Erythroblast (primary cell): ENCODE data around the gene YIPF3.
"Not testable (repeated sequence)": the region's sequence is repeated elsewhere in the genome, so short reads cannot be mapped to it uniquely, and the experiment has no call there.

Source experiments
- DNase-seq, 2 experiments: peaks; one replicate each; lab custom pipeline; 2025; lab: John Stamatoyannopoulos, UW
- GATA1 ChIP-seq: IDR thresholded peaks from 2 replicates; pipeline ENCODE4 v1.6.1; 2011; ENCODE audit warnings: low read depth, mild to moderate bottlenecking, control low read depth, low read length, moderate library complexity
- POLR2A ChIP-seq: IDR thresholded peaks from 2 replicates; pipeline ENCODE4 v1.6.1; 2011; ENCODE audit warnings: mild to moderate bottlenecking, low read length

YIPF3 gene

DNA sequence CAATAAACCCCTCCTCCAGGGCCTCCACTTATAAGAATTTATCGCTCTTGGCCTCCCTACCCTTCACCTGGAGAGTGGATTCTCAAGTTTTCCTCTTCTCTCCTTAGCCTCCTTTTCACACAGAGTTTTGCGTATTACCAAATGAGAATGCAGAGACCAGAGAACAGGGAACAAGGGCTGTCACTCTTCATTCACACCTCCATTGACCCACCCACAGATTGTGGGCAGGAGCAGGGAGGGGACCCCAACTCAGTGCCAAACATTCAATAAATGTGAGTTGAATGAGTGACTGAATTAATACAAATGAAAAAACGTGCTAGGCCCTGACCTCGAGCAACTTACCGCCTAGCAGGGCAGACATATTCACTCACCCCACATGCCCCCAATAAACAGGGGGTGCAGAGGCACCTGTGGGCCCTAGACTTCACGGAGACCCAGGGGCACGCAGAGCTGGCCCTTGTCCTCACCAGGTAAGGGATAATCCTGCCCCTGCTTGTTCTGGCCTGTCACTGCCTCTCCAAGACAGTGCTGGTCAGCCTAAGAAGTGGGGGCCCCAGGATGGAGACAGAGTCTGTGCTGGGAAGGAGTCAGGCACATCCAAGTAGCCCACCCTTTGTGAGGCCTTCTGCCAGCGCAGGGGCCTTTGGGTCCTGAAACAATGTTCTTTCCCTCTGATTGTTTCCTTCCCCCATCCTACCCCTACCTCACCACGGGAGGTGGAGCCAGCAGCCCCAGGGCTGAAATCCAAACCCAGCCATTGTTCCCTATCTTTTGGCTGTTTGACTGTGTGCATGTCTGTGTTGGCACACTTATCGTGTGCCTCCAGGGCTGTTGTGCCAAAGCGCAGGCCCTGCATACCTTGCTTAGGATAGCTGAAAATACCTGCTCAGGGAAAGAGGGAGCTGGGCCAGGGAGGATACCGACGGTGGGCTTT lies 47.7 kb downstream of the YIPF3 start:
- DNase-seq = no peak
- TF ChIP-seq POLR2A (no peak), GATA1 (no peak)

DNA sequence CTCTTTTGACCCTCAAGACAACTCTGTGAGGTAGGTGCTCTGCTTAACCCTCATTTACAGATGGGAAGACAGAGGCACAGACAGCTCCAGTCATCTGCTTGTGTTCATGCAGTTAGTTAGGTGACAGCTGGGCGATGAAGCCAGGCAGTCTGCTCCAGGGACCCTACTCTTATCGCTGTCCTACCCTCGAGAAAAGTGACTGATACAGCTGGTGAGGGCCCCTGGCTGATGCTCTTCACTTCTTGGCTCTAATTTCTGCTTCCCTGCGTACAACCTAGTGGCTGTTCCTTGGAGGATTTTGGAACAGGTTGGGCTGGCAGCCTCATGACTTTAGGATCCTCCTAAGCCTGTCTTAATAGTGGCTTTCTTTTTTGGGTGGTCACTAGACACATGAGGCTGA lies 48.5 kb downstream of the YIPF3 start:
- no peak for DNase-seq
- TF ChIP-seq GATA1 = no peak
- no peak for TF ChIP-seq POLR2A

DNA sequence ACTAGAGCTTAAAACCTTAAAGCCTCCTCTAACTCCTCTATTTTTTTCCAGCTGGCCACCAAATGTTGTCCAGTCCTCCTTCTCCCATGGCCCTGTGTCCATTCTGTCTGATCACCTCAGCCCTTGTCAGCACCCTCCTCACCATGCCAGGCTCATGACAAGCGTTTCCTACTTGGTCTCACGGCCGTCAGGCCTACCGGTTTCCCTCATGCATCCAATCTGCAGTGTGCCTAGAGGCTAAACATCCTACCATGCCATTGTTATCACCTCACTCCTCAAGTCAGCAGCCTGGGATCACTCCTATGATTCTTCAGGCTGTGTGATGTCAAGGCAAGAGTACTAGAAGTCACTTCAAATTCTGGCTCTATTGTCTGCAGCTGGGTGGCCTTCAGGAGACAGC lies 49.0 kb downstream of the YIPF3 start:
- no peak for DNase-seq
- TF ChIP-seq POLR2A = no peak
- no peak for TF ChIP-seq GATA1

DNA sequence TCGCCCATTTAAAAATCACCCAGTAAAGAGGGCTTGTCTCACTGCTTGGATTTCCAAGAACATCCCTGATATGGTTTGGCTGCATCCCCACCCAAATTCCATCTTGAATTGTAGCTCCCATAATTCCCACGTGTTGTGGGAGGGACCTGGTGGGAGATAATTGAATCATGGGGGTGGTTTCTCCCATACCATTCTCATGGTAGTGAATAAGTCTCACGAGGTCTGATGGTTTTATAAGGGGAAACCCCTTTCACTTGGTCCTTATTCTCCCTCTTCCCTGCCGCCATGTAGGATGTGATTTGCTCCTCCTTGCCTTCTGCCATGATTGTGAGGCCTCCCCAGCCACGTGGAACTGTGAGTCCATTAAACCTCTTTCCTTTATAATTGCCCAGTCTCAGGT lies 49.5 kb downstream of the YIPF3 start:
- not testable (repeated sequence) for DNase-seq

DNA sequence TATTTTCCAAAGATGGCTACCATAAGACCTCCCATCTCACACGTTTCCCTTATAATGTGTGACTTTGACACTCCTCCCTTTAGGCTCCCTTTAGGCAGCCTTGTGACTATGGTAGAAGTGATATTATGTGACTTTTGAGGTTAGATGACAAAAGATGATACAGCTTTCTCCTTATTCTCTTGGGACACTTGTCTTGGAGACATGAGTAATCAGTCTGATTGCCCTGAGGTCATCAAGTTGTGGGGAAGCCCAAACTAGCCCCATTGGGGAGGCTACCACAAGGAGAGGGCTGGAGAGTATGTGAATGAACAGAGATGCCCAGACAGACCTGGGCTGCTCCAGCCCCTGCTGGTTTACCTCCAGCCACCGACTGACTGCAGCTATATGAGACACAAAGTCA lies 50.8 kb downstream of the YIPF3 start:
- TF ChIP-seq GATA1 (no peak), POLR2A (no peak)

DNA sequence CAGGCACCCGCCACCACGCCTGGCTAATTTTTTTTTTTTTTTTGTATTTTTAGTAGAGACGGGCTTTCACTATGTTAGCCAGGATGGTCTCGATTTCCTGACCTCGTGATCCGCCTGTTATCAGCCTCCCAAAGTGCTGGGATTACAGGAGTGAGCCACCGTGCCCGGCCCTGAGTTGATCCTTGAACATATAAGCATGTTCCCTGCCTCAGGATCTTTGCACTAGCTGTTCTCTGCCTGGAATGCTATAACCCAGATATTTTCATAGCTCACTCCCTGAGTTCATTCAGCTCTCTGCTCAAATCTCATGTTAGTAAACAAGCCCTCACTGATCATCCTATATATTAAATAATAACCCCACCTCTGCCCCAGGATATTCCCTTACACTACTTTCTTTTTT lies 52.4 kb downstream of the YIPF3 start:
- no peak for DNase-seq
- TF ChIP-seq GATA1 (no peak), POLR2A (no peak)

More for the DNA sequence above, 50.8 kb downstream of the YIPF3 start:
- no peak for DNase-seq

DNA sequence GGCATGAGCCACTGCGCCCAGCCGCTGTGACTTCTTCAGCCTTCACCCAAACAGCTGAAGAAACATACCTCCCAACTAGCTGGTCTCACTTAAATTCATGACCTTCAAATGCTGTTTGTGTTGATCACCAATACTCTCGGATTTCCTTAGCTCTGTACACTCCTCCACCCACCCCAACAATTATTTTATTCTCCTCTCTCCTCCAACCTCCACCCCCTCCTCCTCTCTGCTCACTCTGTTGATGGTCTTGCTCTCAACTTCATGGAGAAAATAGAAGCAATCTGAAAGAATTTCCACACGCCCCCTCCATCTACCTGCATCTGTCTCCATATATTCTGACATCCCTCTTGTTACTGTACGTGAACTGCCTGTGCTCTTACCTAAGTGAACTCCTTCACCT lies 54.8 kb downstream of the YIPF3 start:
- no peak for TF ChIP-seq GATA1
- TF ChIP-seq POLR2A = no peak

More for the DNA sequence above, 54.8 kb downstream of the YIPF3 start:
- no peak for DNase-seq
